ENCODE results near the gene CAMTA2. TPM values are rescaled to one million over a fixed set of nuclear protein-coding genes. Genes with fewer than 3 reads are reported as not detected.
A peak's percentile ranks its signal among the peaks of the same experiment; 100 is the strongest.

Gene CAMTA2
- total RNA-seq, 1 experiment from 2014 or later: 1.6 TPM

DNA sequence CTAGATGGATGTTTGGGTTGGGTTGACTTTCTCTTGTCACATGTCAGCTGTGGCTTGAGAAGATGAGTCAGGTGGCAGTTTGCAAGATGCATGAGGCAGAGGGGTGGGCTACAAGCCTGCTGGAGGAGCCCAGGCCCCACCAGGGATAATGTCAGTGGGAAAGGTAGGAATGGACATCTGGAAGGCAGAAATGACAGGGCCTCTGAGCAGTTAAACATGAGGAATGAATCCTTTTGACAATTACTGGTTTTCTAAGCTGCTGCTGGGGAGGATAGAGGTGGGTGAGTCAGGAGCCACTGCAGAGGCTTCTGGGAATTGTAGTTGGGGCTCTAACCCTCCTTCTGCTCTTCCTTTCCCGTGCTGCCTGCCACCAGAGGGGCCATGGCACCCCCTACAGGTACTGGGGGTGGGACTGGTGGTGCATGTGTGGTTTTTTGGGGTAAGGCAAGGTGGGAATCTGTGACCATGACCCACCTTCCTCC is 32.0 kb upstream of the CAMTA2 start:
- no peak overlapping the region for H3K4me3 ChIP-seq (ENCODE audit: insufficient read depth, low read depth, low read length)
- peaks cover 31% of the 10 kb centered on the region for H3K36me3 ChIP-seq (replicated peaks; ENCODE audit: control insufficient read depth, insufficient read depth, low read length)
- H3K27me3 ChIP-seq (ENCODE audit: control insufficient read depth, insufficient read depth, low read length): no peaks in the 10 kb centered on the region
- peak; percentile 84 for DNase-seq

- no peaks in the 10 kb centered on the region for H3K27me3 ChIP-seq (ENCODE audit: control insufficient read depth, insufficient read depth, low read length)
- H3K36me3 ChIP-seq (replicated peaks; ENCODE audit: control insufficient read depth, insufficient read depth, low read length): peaks cover 26% of the 10 kb centered on the region
- H3K4me3 ChIP-seq (ENCODE audit: insufficient read depth, low read depth, low read length): no peak overlapping the region
- no peak for DNase-seq
Observed at GRCh38 chr17:5014357-5014756, 26.9 kb upstream of the CAMTA2 start.

- H3K36me3 ChIP-seq (replicated peaks; ENCODE audit: control insufficient read depth, insufficient read depth, low read length): peaks cover 35% of the 10 kb centered on the region
- no peak for DNase-seq
- no peaks in the 10 kb centered on the region for H3K27me3 ChIP-seq (ENCODE audit: control insufficient read depth, insufficient read depth, low read length)
- no peak overlapping the region for H3K4me3 ChIP-seq (ENCODE audit: insufficient read depth, low read depth, low read length)
Observed at GRCh38 chr17:5011928-5012327, 24.5 kb upstream of the CAMTA2 start.

- DNase-seq: no peak
- no peaks in the 10 kb centered on the region for H3K27me3 ChIP-seq (ENCODE audit: control insufficient read depth, insufficient read depth, low read length)
- H3K4me3 ChIP-seq (ENCODE audit: insufficient read depth, low read depth, low read length): no peak overlapping the region
- H3K36me3 ChIP-seq (replicated peaks; ENCODE audit: control insufficient read depth, insufficient read depth, low read length): peaks cover 55% of the 10 kb centered on the region
Observed at GRCh38 chr17:5003214-5003867, 15.9 kb upstream of the CAMTA2 start.

DNA sequence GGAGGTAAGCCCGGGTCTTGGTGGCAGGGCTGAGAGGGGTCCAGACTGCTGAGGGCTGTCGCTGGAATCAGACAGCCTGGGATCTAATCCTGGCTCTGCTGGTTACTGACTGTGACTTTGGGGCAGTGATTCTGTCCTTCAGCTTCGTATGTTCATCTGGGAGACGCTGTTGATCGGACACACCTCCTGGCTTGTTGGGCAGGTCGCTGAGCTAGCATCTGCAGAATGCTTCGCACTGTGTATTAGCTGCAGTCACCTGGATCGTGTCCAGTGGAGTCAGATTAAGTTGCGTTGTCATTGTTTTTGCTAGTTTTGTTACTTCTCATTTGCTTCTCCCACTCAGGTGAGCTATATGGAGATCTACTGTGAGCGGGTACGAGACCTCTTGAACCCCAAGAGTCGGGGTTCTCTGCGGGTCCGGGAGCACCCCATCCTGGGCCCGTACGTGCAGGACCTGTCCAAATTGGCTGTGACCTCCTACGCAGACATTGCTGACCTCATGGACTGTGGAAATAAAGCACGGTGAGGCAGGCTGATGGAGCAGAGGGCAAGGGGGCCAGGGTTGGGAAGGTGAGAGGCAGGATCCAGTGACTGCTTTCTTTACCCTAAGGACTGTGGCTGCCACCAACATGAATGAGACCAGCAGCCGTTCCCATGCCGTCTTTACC is 14.8 kb upstream of the CAMTA2 start:
- no peak overlapping the region for H3K4me3 ChIP-seq (ENCODE audit: insufficient read depth, low read depth, low read length)
- no peaks in the 10 kb centered on the region for H3K27me3 ChIP-seq (ENCODE audit: control insufficient read depth, insufficient read depth, low read length)
- peaks cover 46% of the 10 kb centered on the region for H3K36me3 ChIP-seq (replicated peaks; ENCODE audit: control insufficient read depth, insufficient read depth, low read length)
- DNase-seq: no peak

DNA sequence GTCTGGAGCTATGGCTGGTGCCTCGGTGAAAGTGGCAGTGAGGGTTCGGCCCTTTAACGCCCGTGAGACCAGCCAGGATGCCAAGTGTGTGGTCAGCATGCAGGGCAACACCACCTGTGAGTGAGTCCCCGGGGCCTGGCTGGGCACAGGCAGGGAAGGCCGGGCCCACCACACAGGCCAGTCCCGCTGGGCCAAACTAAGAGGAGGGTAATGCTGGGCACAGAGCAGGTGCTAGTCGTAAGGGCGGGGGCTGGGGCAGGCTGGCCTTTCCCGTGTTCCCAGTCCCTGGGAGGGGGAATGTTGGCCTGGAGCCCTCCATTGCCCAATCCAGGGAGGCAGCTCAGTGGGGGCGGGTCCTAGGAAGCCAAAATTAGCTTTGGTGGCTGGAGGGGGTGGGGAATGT is 12.8 kb upstream of the CAMTA2 start:
- Histone ChIP-seq H3K4me3 (ENCODE audit: insufficient read depth, low read depth, low read length) (no peak overlapping the region), H3K36me3 (replicated peaks; ENCODE audit: control insufficient read depth, insufficient read depth, low read length) (peaks cover 34% of the 10 kb centered on the region), H3K27me3 (ENCODE audit: control insufficient read depth, insufficient read depth, low read length) (peaks cover 11% of the 10 kb centered on the region)
- peak; percentile 71 for DNase-seq

DNA sequence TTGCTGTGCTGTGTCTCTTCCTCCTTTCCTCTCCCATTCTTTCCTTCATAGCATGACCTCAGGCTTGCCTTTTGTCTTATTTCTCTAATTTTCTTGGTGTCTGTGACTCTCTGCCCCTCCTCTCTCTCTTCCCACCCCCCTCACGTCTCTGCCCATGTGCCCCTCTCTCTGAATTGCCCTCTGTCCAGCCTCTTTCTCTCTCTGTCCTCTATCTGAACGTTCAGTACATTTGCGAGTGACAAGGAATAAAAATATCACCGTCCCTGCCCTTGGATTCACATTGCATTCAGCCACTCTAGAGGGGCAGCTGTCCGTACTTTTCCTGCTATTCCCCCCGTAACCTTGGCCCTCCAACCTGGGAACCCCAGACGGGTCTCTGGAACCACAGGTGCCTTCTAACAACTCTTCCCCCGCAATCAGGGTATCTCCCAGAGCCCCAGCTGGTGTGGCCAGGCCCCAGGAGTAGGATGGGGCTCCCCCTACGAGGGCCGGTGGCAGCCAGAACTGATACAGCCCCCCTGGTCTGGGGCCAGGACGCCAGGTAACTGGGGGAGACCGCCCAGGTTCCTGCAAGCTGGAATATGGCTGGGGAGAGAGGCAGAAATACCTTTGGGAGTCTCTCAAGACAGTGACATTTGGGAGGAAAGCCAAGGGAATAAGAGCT is 12.1 kb upstream of the CAMTA2 start:
- Histone ChIP-seq H3K36me3 (replicated peaks; ENCODE audit: control insufficient read depth, insufficient read depth, low read length) (peaks cover 28% of the 10 kb centered on the region), H3K27me3 (ENCODE audit: control insufficient read depth, insufficient read depth, low read length) (peaks cover 11% of the 10 kb centered on the region), H3K4me3 (ENCODE audit: insufficient read depth, low read depth, low read length) (peak overlapping the region; percentile 93)
- no peak for DNase-seq

GRCh38 chr17:4998732-4999429 is 11.4 kb upstream of the CAMTA2 start:
- Histone ChIP-seq H3K4me3 (ENCODE audit: insufficient read depth, low read depth, low read length) (peak overlapping the region; percentile 93), H3K27me3 (ENCODE audit: control insufficient read depth, insufficient read depth, low read length) (peaks cover 11% of the 10 kb centered on the region), H3K36me3 (replicated peaks; ENCODE audit: control insufficient read depth, insufficient read depth, low read length) (peaks cover 22% of the 10 kb centered on the region)
- peak; percentile 83 for DNase-seq

DNA sequence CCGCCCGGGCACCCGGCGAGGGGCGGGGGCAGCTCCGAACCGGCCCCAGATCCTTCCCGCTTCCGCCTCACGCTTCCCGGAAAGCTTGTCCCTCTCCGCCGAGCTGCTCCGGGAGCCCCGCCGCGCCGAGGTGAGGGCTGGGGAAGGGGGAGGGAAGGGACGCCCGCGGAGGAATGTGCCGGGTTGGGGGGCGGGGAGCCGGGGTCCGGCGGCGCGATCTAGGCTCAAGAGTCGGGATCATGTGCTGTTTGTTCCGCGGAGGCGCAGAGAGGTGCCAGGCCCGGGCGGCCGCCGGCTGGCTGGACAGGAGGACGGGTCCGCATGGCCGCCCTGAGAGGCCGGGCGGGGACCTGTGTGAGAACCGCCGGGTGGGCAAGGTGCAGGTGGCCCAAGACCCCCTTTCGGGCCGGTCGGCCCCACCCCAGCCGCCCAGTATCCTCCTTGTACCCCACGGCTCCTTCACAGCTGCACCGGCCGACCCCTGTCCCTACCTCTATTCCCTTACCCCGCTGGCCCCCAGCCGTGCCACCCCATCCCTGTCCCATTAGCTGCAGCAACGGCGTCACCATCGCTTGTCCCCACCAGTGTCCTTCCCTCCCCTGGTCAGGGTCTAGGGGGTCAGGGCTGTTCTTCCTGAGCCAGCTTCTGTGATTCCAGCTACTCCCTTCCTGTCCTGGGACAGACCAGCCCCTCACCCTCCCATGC is 10.7 kb upstream of the CAMTA2 start:
- H3K4me3 ChIP-seq (ENCODE audit: insufficient read depth, low read depth, low read length): peak overlapping the region; percentile 93
- DNase-seq: peak; percentile 96
- peaks cover 18% of the 10 kb centered on the region for H3K36me3 ChIP-seq (replicated peaks; ENCODE audit: control insufficient read depth, insufficient read depth, low read length)
- peaks cover 11% of the 10 kb centered on the region for H3K27me3 ChIP-seq (ENCODE audit: control insufficient read depth, insufficient read depth, low read length)

DNA sequence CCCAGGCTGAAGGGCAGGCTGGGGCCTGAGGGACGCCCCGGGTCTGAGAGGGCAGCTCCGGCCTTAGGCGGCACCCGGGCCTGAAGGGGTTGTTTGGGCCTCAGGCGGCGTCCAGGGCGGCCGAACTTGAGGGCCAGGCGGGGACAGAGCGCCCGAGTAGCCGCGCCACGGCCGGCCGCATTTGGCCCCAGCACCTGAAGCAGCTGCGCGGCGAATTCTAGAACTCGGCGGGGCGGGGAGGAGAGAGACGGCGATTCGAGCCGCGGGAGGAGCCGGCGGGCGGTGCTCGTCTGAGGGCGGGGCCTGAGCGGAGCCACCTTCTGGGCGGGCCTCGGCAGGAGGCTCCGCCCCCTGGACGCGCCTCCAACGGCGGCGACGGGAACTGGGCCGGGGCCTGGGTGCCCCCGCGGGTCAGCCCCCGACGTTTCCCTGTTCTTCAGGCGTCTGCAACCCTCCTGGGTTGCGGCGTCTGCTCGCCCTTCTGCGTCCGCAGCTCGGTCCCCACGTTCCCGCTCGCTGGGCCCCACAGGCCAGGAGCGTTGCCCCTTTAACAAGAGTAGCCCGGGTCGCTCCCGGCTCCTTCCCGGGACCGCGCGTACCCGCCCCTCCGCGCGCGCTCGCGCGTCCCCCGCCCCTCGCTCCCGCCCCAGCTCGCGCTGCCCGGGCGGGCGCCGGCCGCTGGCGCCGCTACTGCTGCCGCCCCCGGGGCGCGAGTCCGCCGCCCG is 10.0 kb upstream of the CAMTA2 start, which contains the start of the genes INCA1 and KIF1C:
Gene INCA1 (minus strand): TSS at position 221 of the 725 bp plus-strand sequence. CDS start 3,085 bp downstream, outside the sequence.
Gene KIF1C (plus strand): TSS at position 649 of the 725 bp plus-strand sequence. CDS start 2,297 bp downstream, outside the sequence.
- peak within 1 kb of the TSS; percentile 93 for H3K4me3 ChIP-seq (ENCODE audit: insufficient read depth, low read depth, low read length)
- peaks cover 17% of the 10 kb centered on the region for H3K36me3 ChIP-seq (replicated peaks; ENCODE audit: control insufficient read depth, insufficient read depth, low read length)
- H3K27me3 ChIP-seq (ENCODE audit: control insufficient read depth, insufficient read depth, low read length): peaks cover 11% of the 10 kb centered on the region
- peak; percentile 99 for DNase-seq

GRCh38 chr17:4994081-4994595 is 6.7 kb upstream of the CAMTA2 start:
- H3K27me3 ChIP-seq (ENCODE audit: control insufficient read depth, insufficient read depth, low read length): peaks cover 11% of the 10 kb centered on the region
- DNase-seq: no peak
- no peaks in the 10 kb centered on the region for H3K36me3 ChIP-seq (replicated peaks; ENCODE audit: control insufficient read depth, insufficient read depth, low read length)
- no peak overlapping the region for H3K4me3 ChIP-seq (ENCODE audit: insufficient read depth, low read depth, low read length)

DNA sequence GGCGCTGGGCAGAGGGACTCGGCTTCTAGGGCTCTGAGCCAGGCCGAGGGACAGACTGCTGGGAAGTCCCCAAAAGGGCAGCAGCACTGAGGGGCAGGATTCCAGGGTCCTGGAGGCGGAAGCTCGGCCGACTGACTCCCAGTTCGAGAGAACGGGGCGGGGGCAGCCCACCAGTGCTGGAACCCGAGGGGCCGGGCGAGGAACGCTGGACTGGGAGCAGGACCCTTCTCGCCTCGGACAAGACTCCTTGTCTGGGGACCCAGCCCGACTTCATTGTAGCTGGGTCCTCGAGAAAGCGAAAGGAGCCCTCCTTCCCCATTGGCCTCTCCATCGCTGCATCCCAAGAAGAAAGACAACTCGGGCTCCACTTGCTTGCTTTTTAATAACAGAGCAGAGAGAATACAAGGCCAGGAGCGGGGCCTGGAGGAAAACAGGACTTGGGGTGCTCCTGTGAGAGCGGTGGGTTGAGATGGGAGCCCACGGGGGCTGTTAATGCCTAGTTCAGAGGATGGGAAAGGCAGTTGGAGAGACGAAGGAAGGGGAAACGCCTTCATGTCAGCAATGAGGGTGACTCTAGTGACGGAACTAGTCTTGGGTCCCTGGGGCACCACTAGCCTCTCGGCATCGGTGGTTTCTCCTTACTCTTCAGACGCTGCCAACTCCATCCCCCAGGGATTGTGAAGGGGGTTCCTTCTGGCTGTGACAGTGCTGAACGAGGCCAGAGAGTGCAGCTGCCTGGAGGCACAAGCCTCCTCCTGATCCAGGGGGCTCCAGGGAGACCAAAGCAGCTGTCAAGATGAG is 492 bp upstream of the CAMTA2 start:
- no peak for DNase-seq
- H3K4me3 ChIP-seq (ENCODE audit: insufficient read depth, low read depth, low read length): peak overlapping the region; percentile 78
- H3K36me3 ChIP-seq (replicated peaks; ENCODE audit: control insufficient read depth, insufficient read depth, low read length): no peaks in the 10 kb centered on the region
- peaks cover 6% of the 10 kb centered on the region; the same call in 1 of the 2 replicates for H3K27me3 ChIP-seq (ENCODE audit: control insufficient read depth, insufficient read depth, low read length)
